ENCODE measurements around the gene CLEC17A. TPM values are rescaled to one million over a fixed set of nuclear protein-coding genes. Genes with fewer than 3 reads are reported as not detected.

The CLEC17A gene
- total RNA-seq, 1 donor from 2014 or later: not detected

DNA sequence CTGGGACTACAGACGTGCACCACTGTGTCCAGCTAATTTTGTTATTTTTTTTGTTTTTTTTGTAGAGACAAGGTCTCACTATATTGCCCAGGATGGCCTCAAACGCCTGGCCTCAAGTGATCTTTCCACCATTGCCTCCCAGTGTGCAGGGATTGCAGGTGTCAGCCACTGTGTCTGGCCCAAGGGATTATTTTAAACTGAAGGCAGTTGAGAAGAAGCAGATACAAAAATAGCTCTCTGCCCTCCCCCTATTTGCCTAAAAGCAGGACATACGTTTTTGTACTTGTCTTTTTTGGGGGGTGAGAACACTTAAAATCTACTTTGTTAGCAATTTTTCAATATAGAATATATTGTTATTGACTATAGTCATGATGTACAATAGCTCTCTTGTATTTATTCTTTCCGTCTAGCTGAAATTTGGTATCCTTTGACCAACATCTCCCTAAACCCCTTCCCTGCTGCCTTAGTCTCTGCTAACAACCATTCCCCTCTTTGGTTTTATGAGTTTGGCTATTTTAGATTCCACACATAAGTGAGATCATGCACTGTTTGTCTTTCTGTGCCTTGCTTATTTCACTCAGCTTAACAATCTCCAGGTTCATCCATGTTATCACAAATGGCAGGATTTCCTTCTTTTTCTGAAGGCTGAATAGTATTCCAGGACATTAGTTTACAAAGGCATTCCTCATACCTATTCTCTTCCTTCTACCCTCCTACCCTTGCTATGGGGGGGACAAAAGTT, 56.8 kb downstream of the CLEC17A start:
- Mint-ChIP-seq H3K4me1 (ENCODE audit: low read depth) (no peaks in the 10 kb centered on the region), H3K36me3 (ENCODE audit: low read depth) (no peaks in the 10 kb centered on the region), H3K9me3 (ENCODE audit: low read depth) (peaks cover 8% of the 10 kb centered on the region), H3K4me3 (ENCODE audit: unreplicated experiment) (no peak overlapping the region), H3K27me3 (ENCODE audit: low read depth) (no peaks in the 10 kb centered on the region), H3K27ac (ENCODE audit: unreplicated experiment) (no peak overlapping the region)
- DNase-seq (ENCODE audit: low spot score): no peak
- TF ChIP-seq, protein P1, sequence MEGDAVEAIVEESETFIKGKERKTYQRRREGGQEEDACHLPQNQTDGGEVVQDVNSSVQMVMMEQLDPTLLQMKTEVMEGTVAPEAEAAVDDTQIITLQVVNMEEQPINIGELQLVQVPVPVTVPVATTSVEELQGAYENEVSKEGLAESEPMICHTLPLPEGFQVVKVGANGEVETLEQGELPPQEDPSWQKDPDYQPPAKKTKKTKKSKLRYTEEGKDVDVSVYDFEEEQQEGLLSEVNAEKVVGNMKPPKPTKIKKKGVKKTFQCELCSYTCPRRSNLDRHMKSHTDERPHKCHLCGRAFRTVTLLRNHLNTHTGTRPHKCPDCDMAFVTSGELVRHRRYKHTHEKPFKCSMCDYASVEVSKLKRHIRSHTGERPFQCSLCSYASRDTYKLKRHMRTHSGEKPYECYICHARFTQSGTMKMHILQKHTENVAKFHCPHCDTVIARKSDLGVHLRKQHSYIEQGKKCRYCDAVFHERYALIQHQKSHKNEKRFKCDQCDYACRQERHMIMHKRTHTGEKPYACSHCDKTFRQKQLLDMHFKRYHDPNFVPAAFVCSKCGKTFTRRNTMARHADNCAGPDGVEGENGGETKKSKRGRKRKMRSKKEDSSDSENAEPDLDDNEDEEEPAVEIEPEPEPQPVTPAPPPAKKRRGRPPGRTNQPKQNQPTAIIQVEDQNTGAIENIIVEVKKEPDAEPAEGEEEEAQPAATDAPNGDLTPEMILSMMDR (IDR thresholded peaks at IDR 0.05): no peak

DNA sequence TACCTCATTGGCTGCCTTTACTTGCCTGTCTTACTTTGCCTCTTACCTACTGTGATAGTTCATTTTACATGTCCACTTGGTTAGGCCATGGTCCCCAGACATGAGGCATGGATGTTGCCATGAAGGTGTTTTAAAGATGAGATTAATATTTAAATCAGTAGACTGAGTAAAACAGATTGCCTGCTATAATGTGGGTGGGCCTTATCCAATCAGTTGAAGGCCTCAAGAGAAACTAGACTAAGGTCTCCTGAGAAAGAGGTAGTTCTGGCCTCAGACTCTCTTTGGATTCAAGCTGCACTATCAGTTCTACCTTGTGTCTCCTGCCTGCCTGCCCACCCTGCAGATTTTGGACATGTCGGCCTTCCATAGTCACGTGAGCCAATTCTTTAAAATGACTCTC, 65.6 kb downstream of the CLEC17A start:
- Mint-ChIP-seq H3K27me3 (ENCODE audit: low read depth) (peaks cover 6% of the 10 kb centered on the region), H3K4me1 (ENCODE audit: low read depth) (no peaks in the 10 kb centered on the region), H3K36me3 (ENCODE audit: low read depth) (no peaks in the 10 kb centered on the region), H3K9me3 (ENCODE audit: low read depth) (peaks cover 3% of the 10 kb centered on the region), H3K4me3 (ENCODE audit: unreplicated experiment) (no peak overlapping the region), H3K27ac (ENCODE audit: unreplicated experiment) (no peak overlapping the region)
- TF ChIP-seq, protein P1 (IDR thresholded peaks at IDR 0.05): no peak
- DNase-seq (ENCODE audit: low spot score): no peak

DNA sequence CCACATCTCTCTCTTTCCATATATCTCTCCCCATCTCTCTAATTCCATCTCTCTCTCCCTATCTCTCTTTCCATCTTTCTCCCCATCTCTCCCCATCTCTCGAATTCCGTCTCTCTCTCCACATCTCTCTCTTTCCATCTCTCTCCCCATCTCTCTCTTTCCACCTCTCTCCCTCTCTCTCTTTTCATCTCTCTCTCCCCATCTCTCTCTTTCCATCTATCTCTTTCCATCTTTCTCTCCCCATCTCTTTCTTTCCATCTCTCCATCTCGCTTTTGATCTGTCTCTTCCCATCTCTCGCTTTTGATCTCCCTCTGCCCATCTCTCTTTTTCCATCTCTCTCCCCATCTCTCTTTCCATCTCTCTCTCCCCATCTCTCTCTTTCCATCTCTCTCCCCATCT, 66.1 kb downstream of the CLEC17A start:
- no peaks in the 10 kb centered on the region for H3K4me1 Mint-ChIP-seq (ENCODE audit: low read depth)
- TF ChIP-seq, protein P1 (IDR thresholded peaks at IDR 0.05): no peak
- H3K4me3 Mint-ChIP-seq (ENCODE audit: unreplicated experiment): no peak overlapping the region
- peaks cover 3% of the 10 kb centered on the region for H3K9me3 Mint-ChIP-seq (ENCODE audit: low read depth)
- H3K27me3 Mint-ChIP-seq (ENCODE audit: low read depth): peaks cover 7% of the 10 kb centered on the region
- no peaks in the 10 kb centered on the region for H3K36me3 Mint-ChIP-seq (ENCODE audit: low read depth)
- no peak overlapping the region for H3K27ac Mint-ChIP-seq (ENCODE audit: unreplicated experiment)
- no peak for DNase-seq (ENCODE audit: low spot score)

DNA sequence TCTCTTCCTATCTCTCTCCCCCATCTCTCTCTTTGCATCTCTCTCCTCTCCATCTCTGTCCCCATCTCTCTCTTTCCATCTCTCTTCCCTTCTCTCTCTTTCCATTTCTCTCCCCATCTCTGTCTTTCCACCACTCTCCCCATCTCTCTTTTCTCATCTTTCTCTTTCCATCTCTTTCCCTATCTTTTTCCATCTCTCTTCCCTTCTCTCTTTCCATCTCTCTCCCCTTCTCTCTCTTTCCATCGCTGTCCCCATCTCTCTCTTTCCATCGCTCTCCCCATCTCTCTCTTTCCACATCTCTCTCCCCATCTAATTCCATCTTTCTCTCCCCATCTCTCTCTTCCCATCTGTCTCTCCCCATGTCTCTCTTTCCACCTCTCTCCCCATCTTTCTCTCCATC, 67.3 kb downstream of the CLEC17A start:
- H3K27ac Mint-ChIP-seq (ENCODE audit: unreplicated experiment): no peak overlapping the region
- H3K36me3 Mint-ChIP-seq (ENCODE audit: low read depth): no peaks in the 10 kb centered on the region
- H3K4me3 Mint-ChIP-seq (ENCODE audit: unreplicated experiment): no peak overlapping the region
- DNase-seq (ENCODE audit: low spot score): no peak
- H3K4me1 Mint-ChIP-seq (ENCODE audit: low read depth): no peaks in the 10 kb centered on the region
- peaks cover 3% of the 10 kb centered on the region for H3K9me3 Mint-ChIP-seq (ENCODE audit: low read depth)
- peaks cover 7% of the 10 kb centered on the region for H3K27me3 Mint-ChIP-seq (ENCODE audit: low read depth)
- TF ChIP-seq, protein P1 (IDR thresholded peaks at IDR 0.05): no peak

DNA sequence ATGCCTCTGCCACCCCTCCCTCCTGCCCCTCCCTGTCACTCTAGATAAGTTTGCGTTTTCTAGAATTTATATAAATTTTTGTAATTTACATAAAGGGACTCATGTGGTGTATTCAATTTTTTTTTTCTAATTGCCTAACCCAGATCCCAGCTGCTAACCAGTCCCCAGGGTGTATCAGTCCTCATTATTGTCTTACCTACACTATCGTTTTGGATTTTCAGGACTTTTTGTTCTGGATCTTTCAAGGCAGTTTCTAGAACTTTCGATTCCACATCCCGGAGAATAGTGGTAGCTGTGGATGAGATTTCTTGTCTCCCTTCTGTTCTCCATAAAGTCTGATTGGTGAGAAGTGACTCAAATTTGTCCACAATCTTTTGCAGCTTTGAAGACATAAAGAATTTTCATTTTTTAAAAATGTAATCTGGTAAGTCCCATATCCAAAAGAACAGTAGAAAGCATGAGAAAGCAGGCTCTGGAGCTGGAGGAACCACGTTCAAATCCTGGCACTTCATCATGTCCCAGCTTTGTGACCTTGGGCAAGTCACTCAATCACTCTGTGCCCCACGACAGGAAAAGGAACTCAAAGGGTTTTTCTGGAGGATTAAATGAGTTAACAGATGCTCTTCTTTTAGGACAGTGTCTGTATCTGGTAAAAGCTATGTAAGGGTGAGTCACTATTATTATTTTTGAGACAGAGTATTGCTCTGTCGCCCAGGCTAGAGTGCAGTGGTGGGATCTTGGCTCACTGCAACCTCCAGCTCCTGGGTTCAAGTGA, 72.1 kb downstream of the CLEC17A start:
- peaks cover 7% of the 10 kb centered on the region for H3K27me3 Mint-ChIP-seq (ENCODE audit: low read depth)
- H3K4me3 Mint-ChIP-seq (ENCODE audit: unreplicated experiment): no peak overlapping the region
- no peak for DNase-seq (ENCODE audit: low spot score)
- no peaks in the 10 kb centered on the region for H3K9me3 Mint-ChIP-seq (ENCODE audit: low read depth)
- no peak overlapping the region for H3K27ac Mint-ChIP-seq (ENCODE audit: unreplicated experiment)
- TF ChIP-seq, protein P1 (IDR thresholded peaks at IDR 0.05): no peak
- no peaks in the 10 kb centered on the region for H3K36me3 Mint-ChIP-seq (ENCODE audit: low read depth)
- H3K4me1 Mint-ChIP-seq (ENCODE audit: low read depth): no peaks in the 10 kb centered on the region
